IMR-90 (cell line): ENCODE results near the gene RAI2. TPM values are rescaled to one million over a fixed set of nuclear protein-coding genes. Genes with fewer than 3 reads are reported as not detected.

Experiments used
- ATAC-seq: fragments of 200-7000 bp; cut with Tn5 transposase; 2 replicates; pipeline ENCODE4 v1.9.1; 2020; ENCODE audit warnings: low read depth, mild to moderate bottlenecking, moderate library complexity
- BruUV-seq: library from RNA; stranded (reverse); fragments of 400-500 nt; replicated peaks from 2 replicates; lab custom pipeline; 2021; lab: Mats Ljungman, UMichigan
- CTCF ChIA-PET: fragments of 300-600 bp; formaldehyde crosslinking; extraction: SDS; loops from one replicate; lab custom pipeline; 2021; ENCODE audit warnings: antibody characterized with exemption; lab: Yijun Ruan, JAX
- POLR2A ChIA-PET: fragments of 300-600 bp; sonication (Branson Sonifier 250); formaldehyde crosslinking; loops from one replicate; lab custom pipeline; 2022; ENCODE audit warnings: antibody characterized with exemption; ENCODE audit not compliant: unreplicated experiment; lab: Charles Lee
- DNase-seq: peaks from one replicate; pipeline ENCODE4 v3.0.0; 2013
- H2AFZ ChIP-seq: replicated peaks from 2 replicates; pipeline ENCODE3; 2013; ENCODE audit warnings: low read length, mild to moderate bottlenecking; ENCODE audit not compliant: poor library complexity
- H2AK5ac ChIP-seq: 2 replicates; pipeline ENCODE4 v1.6.1; 2013; ENCODE audit warnings: low read depth, low read length, inconsistent platforms
- H2AK9ac ChIP-seq: replicated peaks from 2 replicates; pipeline ENCODE3; 2013; ENCODE audit warnings: mild to moderate bottlenecking, low read depth, low read length, moderate library complexity; ENCODE audit not compliant: poor library complexity
- H2BK120ac ChIP-seq: 2 replicates; pipeline ENCODE4 v1.6.1; 2013; ENCODE audit warnings: low read depth, low read length, inconsistent platforms
- H2BK15ac ChIP-seq: 3 replicates; pipeline ENCODE4 v1.6.1; 2013; ENCODE audit warnings: low read depth, low read length, inconsistent platforms
- H2BK20ac ChIP-seq: 2 replicates; pipeline ENCODE4 v1.6.1; 2013; ENCODE audit warnings: low read depth, mild to moderate bottlenecking, inconsistent platforms, low read length, moderate library complexity
- H2BK5ac ChIP-seq: 2 replicates; pipeline ENCODE4 v1.6.1; 2013; ENCODE audit warnings: mild to moderate bottlenecking, low read depth, low read length, inconsistent platforms; ENCODE audit not compliant: poor library complexity, severe bottlenecking
- H3K14ac ChIP-seq: replicated peaks from 2 replicates; pipeline ENCODE4 v1.6.1; 2013; ENCODE audit warnings: low read depth, low read length, inconsistent platforms
- H3K18ac ChIP-seq: 2 replicates; pipeline ENCODE4 v1.6.1; 2013; ENCODE audit warnings: low read depth, low read length, control low read depth
- H3K23ac ChIP-seq: 2 replicates; pipeline ENCODE4 v1.6.1; 2013; ENCODE audit warnings: low read depth, low read length, inconsistent platforms
- H3K27ac ChIP-seq: 2 replicates; pipeline ENCODE4 v1.5.1; 2013; ENCODE audit warnings: mild to moderate bottlenecking, control low read depth, low read length; ENCODE audit not compliant: insufficient read depth
- H3K27me3 ChIP-seq: 2 replicates; pipeline ENCODE4 v1.6.1; 2013; ENCODE audit warnings: low read length; ENCODE audit not compliant: control insufficient read depth, insufficient read depth
- H3K36me3 ChIP-seq: 2 replicates; pipeline ENCODE4 v1.6.1; 2013; ENCODE audit warnings: low read length, mixed read lengths; ENCODE audit not compliant: control insufficient read depth, insufficient read depth
- H3K4ac ChIP-seq: 2 replicates; pipeline ENCODE4 v1.6.1; 2013; ENCODE audit warnings: low read depth, low read length, inconsistent platforms
- H3K4me1 ChIP-seq: 2 replicates; pipeline ENCODE4 v1.6.1; 2013; ENCODE audit warnings: low read length, mixed read lengths; ENCODE audit not compliant: control insufficient read depth, insufficient read depth
- H3K4me2 ChIP-seq: 2 replicates; pipeline ENCODE4 v1.6.1; 2013; ENCODE audit warnings: low read depth, mild to moderate bottlenecking, control low read depth, low read length, moderate library complexity
- H3K4me3 ChIP-seq: 2 replicates; pipeline ENCODE4 v1.5.1; 2013; ENCODE audit warnings: low read depth, mild to moderate bottlenecking, control low read depth, low read length, moderate library complexity; ENCODE audit not compliant: insufficient read depth
- H3K56ac ChIP-seq: 2 replicates; pipeline ENCODE4 v1.6.1; 2013; ENCODE audit warnings: low read length, inconsistent platforms; ENCODE audit not compliant: insufficient read depth; ENCODE audit errors: extremely low read depth
- H3K79me1 ChIP-seq, 2 experiments: 2 replicates each; pipeline ENCODE4 v1.6.1; 2013; ENCODE audit warnings: low read length in 2 of 2, inconsistent platforms in 1 of 2, low read depth in 1 of 2
- H3K9ac ChIP-seq: 2 replicates; pipeline ENCODE4 v1.6.1; 2013; ENCODE audit warnings: low read depth, low read length, control low read depth
- H3K9me1 ChIP-seq: 2 replicates; pipeline ENCODE4 v1.6.1; 2013; ENCODE audit warnings: low read length, inconsistent platforms; ENCODE audit not compliant: insufficient read depth
- H3K9me3 ChIP-seq: 2 replicates; pipeline ENCODE4 v1.6.1; 2013; ENCODE audit warnings: low read length; ENCODE audit not compliant: control insufficient read depth, insufficient read depth
- H4K20me1 ChIP-seq: 2 replicates; pipeline ENCODE4 v1.6.1; 2013; ENCODE audit warnings: low read length, inconsistent platforms; ENCODE audit not compliant: insufficient read depth
- H4K5ac ChIP-seq: 2 replicates; pipeline ENCODE4 v1.6.1; 2013; ENCODE audit warnings: mild to moderate bottlenecking, low read depth, low read length, control low read depth
- H4K8ac ChIP-seq, 2 experiments: 2 replicates each; pipeline ENCODE4 v1.6.1; 2013; ENCODE audit warnings: low read depth in 2 of 2, low read length in 2 of 2, control low read depth in 1 of 2, inconsistent platforms in 1 of 2
- H4K91ac ChIP-seq: 2 replicates; pipeline ENCODE4 v1.6.1; 2013; ENCODE audit warnings: low read depth, low read length, inconsistent platforms; ENCODE audit not compliant: insufficient read depth
- BHLHE40 ChIP-seq: fragments of 150-350 bp; IDR thresholded peaks from 2 replicates; pipeline ENCODE4 v1.6.1; 2016; ENCODE audit warnings: mild to moderate bottlenecking, low read depth, low read length
- CEBPB ChIP-seq: IDR thresholded peaks from 2 replicates; pipeline ENCODE4 v1.6.1; 2012; ENCODE audit warnings: low read depth, low read length, improper control_type of control experiment
- CHD1 ChIP-seq: IDR thresholded peaks from 2 replicates; pipeline ENCODE4 v1.6.1; 2012; ENCODE audit warnings: low read depth, low read length, improper control_type of control experiment
- CTCF ChIP-seq: conservative IDR thresholded peaks from 2 replicates; pipeline ENCODE4 v1.5.1; 2012; ENCODE audit warnings: mild to moderate bottlenecking, low read depth, low read length, improper control_type of control experiment
- ELK1 ChIP-seq: fragments of 150-350 bp; IDR thresholded peaks from 2 replicates; pipeline ENCODE4 v1.6.1; 2016; ENCODE audit warnings: low read depth, mild to moderate bottlenecking, low read length, moderate library complexity, borderline replicate concordance
- FOS ChIP-seq: fragments of 150-350 bp; IDR thresholded peaks from 2 replicates; pipeline ENCODE4 v1.6.1; 2016; ENCODE audit warnings: low read depth, low read length
- MAFK ChIP-seq: IDR thresholded peaks from 2 replicates; pipeline ENCODE4 v1.6.1; 2012; ENCODE audit warnings: low read depth, low read length, improper control_type of control experiment
- MAZ ChIP-seq: IDR thresholded peaks from 2 replicates; pipeline ENCODE4 v1.6.1; 2012; ENCODE audit warnings: low read depth, mild to moderate bottlenecking, low read length, improper control_type of control experiment, moderate library complexity, borderline replicate concordance
- MXI1 ChIP-seq: IDR thresholded peaks from 2 replicates; pipeline ENCODE4 v1.6.1; 2012; ENCODE audit warnings: low read depth, mild to moderate bottlenecking, low read length, moderate library complexity, borderline replicate concordance
- NFE2L2 ChIP-seq: fragments of 150-350 bp; IDR thresholded peaks from 2 replicates; pipeline ENCODE4 v1.6.1; 2016; ENCODE audit warnings: low read depth, mild to moderate bottlenecking, low read length
- POLR2A ChIP-seq: IDR thresholded peaks from 2 replicates; pipeline ENCODE4 v1.6.1; 2012; ENCODE audit warnings: mild to moderate bottlenecking, low read depth, low read length
- RAD21 ChIP-seq: IDR thresholded peaks from 2 replicates; pipeline ENCODE4 v1.6.1; 2012; ENCODE audit warnings: low read length, improper control_type of control experiment
- RCOR1 ChIP-seq: IDR thresholded peaks from 2 replicates; pipeline ENCODE4 v1.6.1; 2012; ENCODE audit warnings: mild to moderate bottlenecking, low read length, improper control_type of control experiment; ENCODE audit not compliant: insufficient replicate concordance
- RFX5 ChIP-seq: IDR thresholded peaks from 2 replicates; pipeline ENCODE4 v1.8.0; 2012; ENCODE audit warnings: low read depth, mild to moderate bottlenecking, low read length, moderate library complexity
- SMC3 ChIP-seq: fragments of 150-350 bp; IDR thresholded peaks from 2 replicates; pipeline ENCODE4 v1.6.1; 2016; ENCODE audit warnings: low read depth, mild to moderate bottlenecking, antibody characterized with exemption, low read length, moderate library complexity
- USF2 ChIP-seq: fragments of 150-350 bp; IDR thresholded peaks from 2 replicates; pipeline ENCODE4 v1.6.1; 2017; ENCODE audit warnings: mild to moderate bottlenecking, antibody characterized with exemption, low read length, low read depth
- WGBS, 2 experiments: methylation state at CpG; one replicate each; pipeline versions ENCODE4 v1.1.5 to v1.1.7; 2013; ENCODE audit warnings: missing lambda C conversion rate in 2 of 2; ENCODE audit not compliant: insufficient read length in 1 of 2; ENCODE audit errors: extremely low coverage in 2 of 2; 5-methylcytosine and 5-hydroxymethylcytosine counted together
- dilution Hi-C: fragments of 300-500 bp; cut with HindIII; formaldehyde crosslinking; loops from one replicate; pipeline ENCODE4 v1.14.3; 2018; ENCODE audit warnings: low sequenced_read_pairs; ENCODE audit not compliant: unreplicated experiment
- in situ Hi-C: fragments of 300-500 bp; cut with MboI; formaldehyde crosslinking; loops from 3 replicates; pipeline ENCODE4 v1.14.3; 2019; ENCODE audit warnings: low sequenced_read_pairs, inconsistent platforms, mixed read lengths
- intact Hi-C: fragments of 100-400 bp; cut with micrococcal nuclease; formaldehyde crosslinking; loops from 2 replicates; pipeline ENCODE4 v1.10.0; 2022
- polyA plus RNA-seq, 3 experiments: library from polyadenylated mRNA; depleted of rRNA; stranded (reverse); fragments of >200 nt; gene quantifications; 2 replicates each; pipeline ENCODE4 v1.2.3, GENCODE V29; 2012; ENCODE audit warnings: low replicate concordance in 1 of 3
- total RNA-seq: library from RNA; depleted of rRNA; stranded (reverse); fragments of >200 nt; gene quantifications from 2 replicates; pipeline ENCODE4 v1.2.3, GENCODE V29; 2012

The RAI2 gene
- total and polyA plus RNA-seq, 2 of the 4 experiments (the other 2 are of a cell fraction) = 0.07 TPM; not detected in 1

GRCh38 chrX:17809273-17809672 lies 51.8 kb downstream of the RAI2 start:
- no peaks in the 10 kb centered on the region for H3K79me1 ChIP-seq
- H2BK5ac ChIP-seq = no peak overlapping the region
- no peaks in the 10 kb centered on the region for H4K20me1 ChIP-seq
- H3K27me3 ChIP-seq = peaks cover 2% of the 10 kb centered on the region
- no peak overlapping the region for H3K4ac ChIP-seq
- BruUV-seq = no TSS peak
- H3K23ac ChIP-seq = no peak overlapping the region
- ChIA-PET POLR2A (no interaction called here), CTCF (no interaction called here)
- no peak overlapping the region for H4K5ac ChIP-seq
- H2BK120ac ChIP-seq = no peak overlapping the region
- no peak overlapping the region for H2BK20ac ChIP-seq
- H3K4me1 ChIP-seq = no peaks in the 10 kb centered on the region
- no peak overlapping the region for H4K91ac ChIP-seq
- no peak overlapping the region for H3K27ac ChIP-seq
- H3K36me3 ChIP-seq = no peaks in the 10 kb centered on the region
- no peak overlapping the region for H3K14ac ChIP-seq
- H3K4me2 ChIP-seq = no peak overlapping the region
- no peak overlapping the region for H3K56ac ChIP-seq
- intact Hi-C loops (no loop called here), dilution Hi-C loops (no loop called here), in situ Hi-C loops (no loop called here)
- no peak for ATAC-seq
- DNase-seq = no peak
- no peak overlapping the region for H3K18ac ChIP-seq
- H2AFZ ChIP-seq = no peak overlapping the region
- WGBS, 2 experiments = no CpG with 5 or more reads among the region's 4 CpGs
- H3K9me3 ChIP-seq = no peaks in the 10 kb centered on the region
- H2AK5ac ChIP-seq = no peak overlapping the region
- no peak overlapping the region for H3K9ac ChIP-seq
- no peak overlapping the region for H2BK15ac ChIP-seq
- TF ChIP-seq MAZ (no peak), BHLHE40 (no peak), RFX5 (no peak), MXI1 (no peak), USF2 (no peak), MAFK (no peak), NFE2L2 (no peak), ELK1 (no peak), FOS (no peak), RCOR1 (no peak), RAD21 (no peak), POLR2A (no peak), SMC3 (no peak), CHD1 (no peak), CEBPB (no peak), CTCF (no peak)
- no peaks in the 10 kb centered on the region for H3K9me1 ChIP-seq
- H2AK9ac ChIP-seq = no peak overlapping the region
- H3K4me3 ChIP-seq = no peak overlapping the region
- H4K8ac ChIP-seq = no peak overlapping the region
